ENCODE results near the gene TSPAN18. TPM values are rescaled to one million over a fixed set of nuclear protein-coding genes. Genes with fewer than 3 reads are reported as not detected.

Gene TSPAN18
- total RNA-seq (ENCODE audit: low replicate concordance) = 29.0 and 52.8 TPM in 2 replicates
- long read RNA-seq, partial matches to known transcripts = 0 of 2 reads
- long read RNA-seq, other reads (novel, unspliced or antisense) = 2 of 2 reads

DNA sequence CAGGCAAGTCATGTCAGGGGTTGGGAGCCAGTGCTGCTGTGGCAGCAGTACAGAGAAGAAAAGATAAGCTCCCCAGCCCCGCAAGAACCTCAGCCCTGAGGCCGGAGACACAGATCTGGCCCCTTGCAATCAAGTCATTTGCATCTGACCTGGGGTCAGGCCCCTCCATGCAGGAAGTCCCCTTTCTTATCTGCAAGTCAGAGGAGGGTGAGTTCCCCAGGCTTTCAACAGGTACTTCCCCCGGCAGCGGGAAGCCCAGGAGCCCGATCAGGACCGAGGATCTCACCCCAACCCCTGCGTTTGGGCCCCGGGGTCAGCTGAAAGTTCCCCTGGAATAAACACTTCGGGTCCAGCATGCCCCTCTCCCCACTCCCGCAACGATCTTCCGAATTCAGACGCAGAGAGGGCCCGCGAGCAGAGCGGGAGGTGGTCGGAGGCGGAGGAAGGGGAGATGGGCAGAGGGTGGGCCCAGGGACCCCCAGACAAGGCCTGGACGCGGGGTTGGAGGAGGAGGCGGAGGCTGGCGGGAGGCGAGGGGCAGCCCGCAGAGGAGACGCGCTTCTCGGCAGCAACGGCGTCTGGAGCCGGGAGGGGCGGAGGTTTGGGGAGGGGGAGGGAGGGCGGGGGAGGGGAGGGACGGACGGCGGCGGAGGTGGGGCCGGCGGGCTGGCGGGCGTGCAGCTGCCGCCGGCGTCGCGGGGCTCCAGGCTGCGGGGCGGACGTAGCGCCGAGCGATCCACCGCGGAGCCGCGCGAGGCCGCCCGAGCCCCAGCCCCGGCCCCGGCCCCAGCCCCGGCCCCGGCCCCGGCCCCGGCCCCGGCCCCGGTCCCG is at the start of gene TSPAN18:
Gene TSPAN18, plus strand, starts transcription at position 680 of the 831 bp plus-strand sequence. CDS start 179,455 bp downstream, outside the sequence.
- no peak for DNase-seq (ENCODE audit: extremely low spot score, unreplicated experiment)
- Mint-ChIP-seq H3K9me3 (no peaks in the 10 kb centered on the region), H3K4me3 (peak within 1 kb of the TSS; percentile 86), H3K36me3 (no peaks in the 10 kb centered on the region), H3K27me3 (peaks cover 24% of the 10 kb centered on the region), H3K4me1 (ENCODE audit: unreplicated experiment) (peaks cover 39% of the 10 kb centered on the region), H3K27ac (peak within 1 kb of the TSS; percentile 73)
- no peak for TF ChIP-seq CTCF (conservative IDR thresholded peaks at IDR 0.05)

DNA sequence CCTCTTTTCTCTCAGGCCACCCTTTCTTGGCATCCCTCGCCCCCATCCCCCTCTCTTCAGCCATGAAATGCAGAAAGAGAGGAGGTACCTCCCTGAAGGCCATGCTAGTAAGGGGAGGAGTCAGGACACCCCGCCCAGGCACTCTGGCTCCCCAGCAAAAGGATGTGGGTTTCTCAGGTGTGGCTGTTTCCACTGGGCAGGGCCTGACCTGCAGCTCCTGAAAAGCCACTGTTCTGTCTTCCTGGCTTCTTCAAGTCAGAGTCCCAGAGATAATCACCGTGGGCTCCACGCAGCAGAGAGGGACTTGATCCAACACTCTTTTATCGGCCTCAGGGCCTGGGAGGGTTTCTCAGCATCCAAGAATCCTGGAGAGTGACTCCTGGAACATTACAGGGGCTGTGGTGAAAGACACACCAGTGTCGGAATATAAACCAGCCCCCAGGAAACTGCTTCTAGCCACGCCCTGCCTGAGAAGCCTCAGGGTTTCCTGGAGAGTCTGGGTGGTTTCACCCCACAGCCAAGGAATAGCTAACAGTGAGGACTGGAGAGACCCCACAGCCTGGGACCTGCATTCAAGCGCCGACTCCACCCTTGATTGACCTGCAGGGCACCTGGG is 45.7 kb upstream of the TSPAN18 start:
- DNase-seq (ENCODE audit: extremely low spot score, unreplicated experiment) = no peak
- Mint-ChIP-seq H3K27me3 (peaks cover 26% of the 10 kb centered on the region), H3K4me3 (no peak overlapping the region), H3K36me3 (no peaks in the 10 kb centered on the region), H3K27ac (no peak overlapping the region), H3K9me3 (no peaks in the 10 kb centered on the region), H3K4me1 (ENCODE audit: unreplicated experiment) (peaks cover 5% of the 10 kb centered on the region)
- no peak for TF ChIP-seq CTCF (conservative IDR thresholded peaks at IDR 0.05)

DNA sequence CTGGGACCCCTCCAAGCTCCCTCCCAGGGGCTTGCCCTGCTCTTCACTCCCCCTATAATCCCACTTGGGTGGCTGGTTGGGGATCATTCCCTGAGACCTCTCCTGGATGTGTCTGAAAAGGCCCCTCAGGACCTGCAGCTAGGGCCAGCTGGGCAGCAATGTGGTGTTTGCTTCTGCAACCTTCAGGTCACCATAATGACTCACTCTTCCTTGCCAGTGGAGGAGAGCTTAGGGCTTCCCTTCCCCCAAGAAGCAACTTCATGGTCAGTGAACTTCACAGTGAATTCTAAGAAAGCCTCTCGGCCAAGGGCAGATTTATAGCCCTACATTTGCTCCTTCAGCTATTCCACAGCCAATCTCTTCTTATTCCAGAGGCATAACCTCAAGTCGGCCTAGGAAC is 45.1 kb upstream of the TSPAN18 start:
- no peak for DNase-seq (ENCODE audit: extremely low spot score, unreplicated experiment)
- Mint-ChIP-seq H3K36me3 (no peaks in the 10 kb centered on the region), H3K4me1 (ENCODE audit: unreplicated experiment) (peaks cover 5% of the 10 kb centered on the region)

DNA sequence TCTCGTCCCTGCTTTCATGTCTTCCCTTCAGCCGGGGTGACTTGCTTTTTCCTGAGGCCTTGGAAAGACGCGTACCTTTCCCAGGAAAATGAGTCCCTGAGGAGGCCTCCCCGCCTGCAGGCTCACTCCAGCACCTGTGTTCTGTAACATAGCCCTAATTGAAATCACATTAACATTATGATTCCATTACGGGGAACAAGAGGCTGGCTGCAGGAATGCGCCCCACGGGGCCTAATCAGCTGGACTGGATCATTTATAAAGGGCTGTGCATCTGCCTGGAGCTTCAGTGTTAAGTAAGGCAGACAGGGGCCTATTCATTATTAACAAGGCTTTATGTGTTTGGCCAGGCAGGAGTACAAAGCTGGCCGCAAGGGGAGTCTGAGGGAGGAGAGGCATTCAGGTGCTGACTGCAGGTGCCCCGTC is 41.9 kb upstream of the TSPAN18 start:
- no peaks in the 10 kb centered on the region for H3K36me3 Mint-ChIP-seq
- peaks cover 5% of the 10 kb centered on the region for H3K4me1 Mint-ChIP-seq (ENCODE audit: unreplicated experiment)
- peaks cover 47% of the 10 kb centered on the region for H3K27me3 Mint-ChIP-seq
- peak; percentile 19 for TF ChIP-seq CTCF (conservative IDR thresholded peaks at IDR 0.05)
- DNase-seq (ENCODE audit: extremely low spot score, unreplicated experiment) = no peak
- H3K27ac Mint-ChIP-seq = no peak overlapping the region
- H3K4me3 Mint-ChIP-seq = no peak overlapping the region
- H3K9me3 Mint-ChIP-seq = no peaks in the 10 kb centered on the region

More for the DNA sequence above, 45.1 kb upstream of the TSPAN18 start:
- Mint-ChIP-seq H3K4me3 (no peak overlapping the region), H3K27ac (no peak overlapping the region), H3K27me3 (peaks cover 31% of the 10 kb centered on the region), H3K9me3 (no peaks in the 10 kb centered on the region)
- no peak for TF ChIP-seq CTCF (conservative IDR thresholded peaks at IDR 0.05)

DNA sequence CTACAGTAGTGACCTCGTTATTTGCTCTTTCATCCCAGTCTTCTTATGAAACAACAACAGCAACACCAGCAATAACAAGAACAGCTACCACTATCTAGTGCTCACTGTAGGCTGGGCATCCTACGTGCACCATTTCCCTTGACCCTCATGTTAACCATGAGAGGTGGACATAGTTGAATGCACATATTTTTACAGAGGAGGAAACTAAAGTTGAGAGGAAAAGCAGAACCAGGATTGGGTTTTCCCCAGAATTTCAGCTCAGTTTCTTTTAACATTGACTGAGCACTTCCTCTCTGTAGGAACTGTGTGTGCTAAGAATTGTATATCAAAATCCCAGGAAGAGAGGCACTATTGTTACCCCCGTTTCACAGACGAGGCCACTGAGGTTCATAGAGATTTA is 39.4 kb upstream of the TSPAN18 start:
- Mint-ChIP-seq H3K27ac (no peak overlapping the region), H3K4me1 (ENCODE audit: unreplicated experiment) (peaks cover 5% of the 10 kb centered on the region), H3K9me3 (no peaks in the 10 kb centered on the region), H3K4me3 (no peak overlapping the region), H3K36me3 (no peaks in the 10 kb centered on the region), H3K27me3 (peaks cover 41% of the 10 kb centered on the region)
- DNase-seq (ENCODE audit: extremely low spot score, unreplicated experiment) = no peak
- no peak for TF ChIP-seq CTCF (conservative IDR thresholded peaks at IDR 0.05)

Measured in type B pancreatic cell (in vitro differentiated cells).